Body of pancreas (tissue), 4 donors: Measurements from ENCODE around the gene EPHB1.

Experiments used
- CTCF ChIP-seq, 7 experiments: fragments of 450-650 bp in 4 of 7; fragments of 200-600 bp in 3 of 7; sonication (generic) in 3 of 7; IDR thresholded peaks; one replicate each; pipeline ENCODE4 v1.5.1; 2016 to 2019; ENCODE audit warnings: antibody characterized with exemption in 7 of 7
- POLR2A ChIP-seq, 3 donors: fragments of 450-650 bp; IDR thresholded peaks; one replicate each; pipeline ENCODE4 v1.6.1; 2016; ENCODE audit warnings: antibody characterized with exemption in 3 of 3, mild to moderate bottlenecking in 2 of 3

GRCh38 chr3:134803652-134804051 is 8.6 kb downstream of the EPHB1 start:
- no peak for TF ChIP-seq CTCF (IDR thresholded peaks at IDR 0.05)
- TF ChIP-seq POLR2A (IDR thresholded peaks at IDR 0.05), result no peak
